HG02642 (cell line): ENCODE measurements around the gene ADPRM.

Source experiments
- ATAC-seq: cut with Tn5 transposase; IDR thresholded peaks from one replicate; pipeline ENCODE4 v1.9.1; 2021; ENCODE audit warnings: mild to moderate bottlenecking; ENCODE audit not compliant: unreplicated experiment, poor library complexity

Gene ADPRM

GRCh38 chr17:10738521-10739258 is 41.3 kb downstream of the ADPRM start:
- no peak for ATAC-seq

- ATAC-seq = no peak
These were observed 42.0 kb downstream of the ADPRM start for GRCh38 chr17:10739386-10739785.

- no peak for ATAC-seq
These were observed 44.2 kb downstream of the ADPRM start for GRCh38 chr17:10741416-10742135.

DNA sequence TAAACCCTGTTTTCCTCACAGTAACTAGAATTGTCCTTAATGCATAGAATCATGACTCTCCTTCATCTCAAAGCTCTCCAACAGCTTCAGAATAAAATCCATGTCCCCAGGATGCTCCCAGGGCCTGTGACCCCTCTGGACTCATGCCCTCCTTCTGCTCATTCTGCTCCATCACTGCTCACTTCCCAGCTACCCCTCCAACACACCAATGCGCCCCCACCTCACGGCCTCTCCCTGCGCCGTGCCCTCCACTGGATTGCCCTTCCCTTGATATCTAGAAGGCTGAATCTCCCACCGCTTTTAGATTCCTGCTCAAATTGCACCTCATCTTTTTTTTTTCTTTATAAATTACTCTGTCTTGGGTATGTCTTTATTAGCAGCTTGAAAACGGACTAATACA is 45.0 kb downstream of the ADPRM start:
- no peak for ATAC-seq

GRCh38 chr17:10743316-10744009 is 46.1 kb downstream of the ADPRM start:
- ATAC-seq = no peak

GRCh38 chr17:10744501-10745000 is 47.2 kb downstream of the ADPRM start:
- no peak for ATAC-seq

DNA sequence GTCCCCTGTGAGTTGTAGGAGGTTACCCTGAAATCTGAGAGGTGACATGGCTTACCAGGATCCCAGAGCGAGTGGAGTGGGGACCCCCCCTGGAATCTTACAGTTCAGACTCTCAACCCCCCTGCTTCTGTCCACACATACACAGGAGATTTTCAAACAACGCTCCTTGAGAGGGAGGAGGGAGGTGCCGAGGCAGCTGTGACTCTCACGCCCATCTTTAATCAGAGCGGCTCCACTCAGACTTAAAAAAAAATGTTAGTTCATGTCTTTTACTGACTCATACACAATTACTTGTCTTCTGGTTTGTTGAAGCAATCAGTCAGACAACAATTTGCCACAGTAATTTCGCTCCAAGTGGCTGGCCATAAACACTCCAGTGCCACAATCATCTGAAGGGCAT is 47.8 kb downstream of the ADPRM start:
- no peak for ATAC-seq

GRCh38 chr17:10748531-10749181 is 51.3 kb downstream of the ADPRM start:
- ATAC-seq = no peak

DNA sequence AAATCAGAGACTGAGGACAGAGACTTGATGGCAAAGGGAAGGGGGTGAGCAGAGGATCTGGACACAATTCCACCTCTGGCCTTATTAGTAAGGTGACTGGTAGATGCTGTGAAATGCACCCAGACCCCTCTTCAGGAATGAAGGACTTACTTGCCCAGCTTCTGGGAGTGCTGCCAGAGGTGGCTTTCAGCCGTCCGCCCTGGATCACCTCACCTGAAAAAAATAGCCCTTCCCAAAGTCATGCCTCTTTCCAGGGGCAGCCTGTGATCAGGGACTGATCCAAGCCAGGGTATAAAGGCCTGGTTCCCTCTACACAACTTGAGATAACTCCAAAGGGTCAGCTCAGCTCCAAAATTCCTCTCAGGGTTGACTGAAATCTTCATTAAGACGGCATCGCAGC is 52.8 kb downstream of the ADPRM start:
- ATAC-seq = no peak

- no peak for ATAC-seq
These were observed 54.2 kb downstream of the ADPRM start for GRCh38 chr17:10751563-10751962.

DNA sequence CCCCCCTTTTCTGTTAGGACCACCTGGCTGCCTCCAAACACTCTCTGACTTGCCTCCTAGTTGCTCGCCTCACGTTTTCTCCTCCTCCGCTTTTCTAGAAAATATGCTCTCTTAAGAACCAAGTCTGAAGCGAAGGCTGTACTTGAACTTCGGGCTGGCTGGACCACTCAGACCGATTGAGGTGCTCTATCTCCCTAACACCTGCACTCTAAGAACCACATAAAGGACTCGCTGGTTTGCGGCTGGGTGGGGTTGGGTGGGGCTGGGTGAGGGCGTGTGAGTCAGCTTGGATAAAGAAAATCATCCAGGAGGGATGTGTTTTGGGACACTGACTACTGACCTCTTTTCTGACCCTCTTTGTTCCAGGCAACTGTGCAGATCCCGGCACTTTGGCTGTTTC is 55.3 kb downstream of the ADPRM start:
- no peak for ATAC-seq

DNA sequence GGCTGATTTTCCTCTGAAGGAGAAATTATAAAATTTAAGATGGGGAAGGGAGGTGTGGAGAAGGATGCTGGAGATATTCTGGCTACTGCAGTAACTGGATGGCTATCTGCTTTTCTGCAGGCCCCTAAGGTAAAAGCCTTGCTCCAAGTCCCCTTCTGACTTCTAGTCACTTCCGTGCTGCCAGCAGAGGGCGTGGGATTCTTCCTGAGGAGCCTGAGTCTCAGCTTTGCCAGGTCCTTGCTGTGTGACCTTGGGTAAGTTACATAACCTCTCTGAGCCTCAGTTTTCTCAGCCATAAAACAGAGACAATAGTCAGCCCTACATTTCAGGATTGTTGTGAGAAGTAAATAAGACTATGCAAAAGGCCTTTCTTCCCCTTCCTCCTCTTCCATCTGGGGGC is 56.7 kb downstream of the ADPRM start:
- ATAC-seq = no peak

DNA sequence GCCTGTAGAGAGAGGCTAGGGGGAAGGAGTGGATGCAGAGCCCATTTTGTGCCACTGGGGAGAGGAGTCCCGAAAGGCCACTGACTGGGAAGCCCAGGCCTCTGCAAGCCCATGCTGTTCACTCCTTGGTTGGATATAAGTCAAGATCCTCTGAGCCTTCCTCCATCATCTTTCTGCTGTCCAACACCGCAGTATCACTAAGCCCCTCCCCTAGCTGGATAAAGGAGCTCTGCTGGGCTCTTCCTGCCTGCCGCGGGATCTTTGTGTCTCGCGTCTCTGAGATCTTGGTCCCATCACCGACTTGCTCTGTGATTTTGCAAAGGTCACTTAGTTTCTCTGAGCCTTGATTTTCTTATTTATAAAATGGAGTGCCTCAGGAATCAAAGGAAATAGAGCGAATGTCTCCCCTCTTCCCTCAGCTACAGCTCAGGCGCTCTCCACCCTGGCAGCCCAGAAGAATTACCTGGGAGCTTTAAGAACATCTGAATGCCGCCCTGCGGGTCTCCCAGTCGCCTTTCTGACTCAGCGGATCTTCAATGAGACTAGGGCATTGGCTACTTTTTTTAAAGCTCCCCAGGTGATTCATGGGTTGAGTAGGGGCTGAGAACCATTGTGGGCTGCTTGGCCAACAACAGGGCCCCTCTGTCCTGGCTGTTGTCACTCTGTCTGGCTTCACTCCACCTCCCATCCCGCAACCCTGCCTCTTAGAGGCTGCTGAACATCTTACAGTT is 57.6 kb downstream of the ADPRM start:
- ATAC-seq = no peak

DNA sequence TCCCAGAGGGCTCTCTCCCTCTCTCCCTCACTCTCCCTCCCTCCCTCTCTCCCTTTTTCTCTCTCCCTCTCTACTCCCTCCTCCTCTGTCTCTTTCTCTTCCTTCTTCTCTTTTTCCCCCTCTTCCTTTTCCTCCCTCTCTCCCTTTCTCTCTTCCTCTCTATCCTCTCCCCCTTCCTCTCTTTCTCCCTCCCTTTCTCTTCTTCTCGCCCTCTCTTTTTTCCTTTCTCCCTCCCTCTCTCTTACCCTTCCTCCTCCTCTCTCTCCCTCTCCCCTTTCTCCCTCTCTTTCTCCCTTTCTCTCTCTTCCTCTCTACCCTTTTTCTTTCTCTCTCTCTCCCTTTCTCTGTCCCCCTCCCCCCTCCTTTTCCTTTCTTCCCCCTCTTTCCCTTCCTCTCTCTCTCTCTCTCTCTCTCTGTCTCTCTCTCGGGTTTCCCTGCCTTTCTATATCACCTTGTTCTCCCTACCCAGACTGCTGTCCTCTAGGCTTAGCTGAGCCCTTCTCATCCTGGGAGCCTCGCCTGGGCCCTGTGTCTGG is 58.3 kb downstream of the ADPRM start:
- ATAC-seq = no peak

DNA sequence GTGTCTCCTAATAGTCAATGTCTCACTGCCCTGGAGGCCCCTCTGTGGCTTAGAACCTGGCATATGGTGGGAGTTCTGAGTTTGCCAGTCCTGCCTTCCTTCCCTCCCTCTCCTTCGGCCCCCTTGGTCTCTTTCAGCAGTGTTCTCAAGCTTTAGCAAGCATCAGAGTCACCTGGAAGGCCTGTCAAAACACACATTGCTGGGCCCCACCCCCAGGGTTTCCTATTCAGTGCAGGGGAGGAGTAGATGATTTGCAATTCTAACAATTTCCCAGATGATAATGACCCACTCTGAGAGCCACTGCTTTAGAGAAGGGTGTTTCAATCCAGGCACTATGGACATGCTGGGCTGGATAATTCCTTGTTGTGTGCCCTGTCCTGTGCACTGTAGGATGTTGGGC is 58.8 kb downstream of the ADPRM start:
- ATAC-seq = no peak

DNA sequence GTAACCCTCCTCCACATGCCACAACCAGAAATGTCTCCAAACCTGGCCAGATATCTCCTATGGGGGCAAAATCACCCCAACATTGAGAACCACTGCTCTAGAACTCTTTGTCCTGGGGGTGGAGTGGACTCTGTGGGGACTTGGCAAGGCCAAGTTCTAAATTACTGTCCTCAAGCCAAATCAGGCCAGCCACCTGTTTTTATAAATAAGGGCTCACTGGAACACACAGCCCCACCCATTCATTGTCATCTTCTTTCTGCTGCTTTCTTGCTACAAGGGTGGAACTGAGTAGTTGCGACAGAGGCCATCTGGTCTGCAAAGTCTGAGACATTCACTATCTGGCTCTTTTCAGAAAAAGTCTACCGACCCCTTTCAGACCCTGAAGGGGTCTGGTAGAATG is 59.2 kb downstream of the ADPRM start:
- ATAC-seq = no peak

GRCh38 chr17:10757067-10757466 is 59.7 kb downstream of the ADPRM start:
- ATAC-seq = no peak

- ATAC-seq = no peak
These were observed 60.3 kb downstream of the ADPRM start for GRCh38 chr17:10757647-10758046.

DNA sequence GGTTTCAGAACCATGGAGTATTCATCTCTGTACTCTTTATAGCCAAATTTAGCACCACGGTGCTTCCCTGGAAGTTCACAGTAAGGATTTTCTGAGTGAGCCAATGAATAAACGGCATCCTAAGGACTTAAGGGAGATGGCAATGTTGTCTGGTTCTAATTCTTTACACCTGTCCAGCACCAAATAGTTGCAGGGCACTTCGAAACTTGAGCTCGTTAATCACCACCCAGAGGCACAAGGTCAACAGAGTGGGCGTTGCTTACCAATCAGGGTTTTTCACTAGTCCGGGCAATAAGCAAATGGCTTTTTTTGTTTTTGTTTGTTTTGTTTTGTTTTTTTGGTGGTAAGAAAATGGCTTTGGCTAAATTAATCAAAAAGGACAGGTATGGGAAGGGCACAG is 60.7 kb downstream of the ADPRM start:
- ATAC-seq = no peak
